GM12872 (cell line): ENCODE measurements around the gene ALKBH4.

Source experiments
- CTCF ChIP-seq: IDR thresholded peaks from 3 replicates; pipeline ENCODE4 v1.5.1; 2011; ENCODE audit warnings: low read depth, mild to moderate bottlenecking, low read length, moderate library complexity; ENCODE audit not compliant: insufficient read depth

The ALKBH4 gene

GRCh38 chr7:102421706-102422240 is 42.9 kb downstream of the ALKBH4 start:
- no peak for TF ChIP-seq CTCF

- no peak for TF ChIP-seq CTCF
These were observed 46.1 kb downstream of the ALKBH4 start for GRCh38 chr7:102418592-102418991.

- no peak for TF ChIP-seq CTCF
These were observed 47.6 kb downstream of the ALKBH4 start for GRCh38 chr7:102417105-102417504.

GRCh38 chr7:102416406-102416805 is 48.3 kb downstream of the ALKBH4 start:
- TF ChIP-seq CTCF = no peak

GRCh38 chr7:102415685-102416225 is 48.9 kb downstream of the ALKBH4 start:
- no peak for TF ChIP-seq CTCF

- no peak for TF ChIP-seq CTCF
These were observed 51.1 kb downstream of the ALKBH4 start for GRCh38 chr7:102413611-102414010.

- TF ChIP-seq CTCF = no peak
These were observed 51.6 kb downstream of the ALKBH4 start for GRCh38 chr7:102413091-102413490.
